ENCODE data around the gene GRIK4.

DNA sequence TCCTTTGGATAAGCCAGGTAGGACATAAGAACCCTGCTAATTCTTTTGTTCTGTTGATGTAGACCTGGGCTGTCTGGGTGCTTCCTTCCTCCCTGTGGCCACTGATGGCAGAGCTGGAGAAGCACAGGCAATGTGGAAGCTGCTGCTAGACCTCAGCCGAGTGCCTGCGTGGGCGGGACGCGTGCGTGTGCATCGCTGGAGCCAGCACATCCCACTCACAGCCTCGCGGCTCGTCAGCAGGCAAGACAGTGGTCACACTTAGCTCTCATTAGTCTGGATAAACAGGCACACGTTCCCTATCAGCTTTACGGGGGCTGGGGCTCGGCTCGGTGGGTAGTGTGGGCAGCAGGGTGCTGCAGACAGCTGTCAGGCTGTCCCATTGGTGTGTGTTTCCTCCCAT is 155.7 kb downstream of the GRIK4 start:
- no peak for TF ChIP-seq EZH2 (IDR thresholded peaks at IDR 0.05; ENCODE audit: insufficient read depth, low read length)
- TF ChIP-seq, protein P1, sequence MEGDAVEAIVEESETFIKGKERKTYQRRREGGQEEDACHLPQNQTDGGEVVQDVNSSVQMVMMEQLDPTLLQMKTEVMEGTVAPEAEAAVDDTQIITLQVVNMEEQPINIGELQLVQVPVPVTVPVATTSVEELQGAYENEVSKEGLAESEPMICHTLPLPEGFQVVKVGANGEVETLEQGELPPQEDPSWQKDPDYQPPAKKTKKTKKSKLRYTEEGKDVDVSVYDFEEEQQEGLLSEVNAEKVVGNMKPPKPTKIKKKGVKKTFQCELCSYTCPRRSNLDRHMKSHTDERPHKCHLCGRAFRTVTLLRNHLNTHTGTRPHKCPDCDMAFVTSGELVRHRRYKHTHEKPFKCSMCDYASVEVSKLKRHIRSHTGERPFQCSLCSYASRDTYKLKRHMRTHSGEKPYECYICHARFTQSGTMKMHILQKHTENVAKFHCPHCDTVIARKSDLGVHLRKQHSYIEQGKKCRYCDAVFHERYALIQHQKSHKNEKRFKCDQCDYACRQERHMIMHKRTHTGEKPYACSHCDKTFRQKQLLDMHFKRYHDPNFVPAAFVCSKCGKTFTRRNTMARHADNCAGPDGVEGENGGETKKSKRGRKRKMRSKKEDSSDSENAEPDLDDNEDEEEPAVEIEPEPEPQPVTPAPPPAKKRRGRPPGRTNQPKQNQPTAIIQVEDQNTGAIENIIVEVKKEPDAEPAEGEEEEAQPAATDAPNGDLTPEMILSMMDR (IDR thresholded peaks at IDR 0.05; ENCODE audit: insufficient read depth, low read depth, low read length) = no peak
